ENCODE results near the gene CDKL1. TPM values are rescaled to one million over a fixed set of nuclear protein-coding genes. Genes with fewer than 3 reads are reported as not detected.
"Not testable (repeated sequence)": the region's sequence is repeated elsewhere in the genome, so short reads cannot be mapped to it uniquely, and the experiment has no call there.

Gene CDKL1
- polyA plus RNA-seq, 10 donors, result 2.6 to 7.5 (median 4.9) TPM

GRCh38 chr14:50388256-50388931 is 8.3 kb downstream of the CDKL1 start:
- DNase-seq, result no peak

- DNase-seq, result no peak
Observed at GRCh38 chr14:50387548-50387947, 9.1 kb downstream of the CDKL1 start.

GRCh38 chr14:50383618-50384225 is 13.0 kb downstream of the CDKL1 start:
- DNase-seq, result no peak

- no peak for DNase-seq
Observed at GRCh38 chr14:50381823-50382287, 14.8 kb downstream of the CDKL1 start.

- DNase-seq, result no peak
Observed at GRCh38 chr14:50381008-50381407, 15.7 kb downstream of the CDKL1 start.

GRCh38 chr14:50380455-50380854 is 16.2 kb downstream of the CDKL1 start:
- no peak for DNase-seq

GRCh38 chr14:50379563-50379962 is 17.1 kb downstream of the CDKL1 start:
- no peak for DNase-seq

- no peak for DNase-seq
Observed at GRCh38 chr14:50377550-50378085, 19.1 kb downstream of the CDKL1 start.

GRCh38 chr14:50375760-50376159 is 20.9 kb downstream of the CDKL1 start:
- no peak for DNase-seq

- DNase-seq, result no peak
Observed at GRCh38 chr14:50373959-50374358, 22.7 kb downstream of the CDKL1 start.

GRCh38 chr14:50371546-50371945 is 25.1 kb downstream of the CDKL1 start:
- no peak for DNase-seq

- DNase-seq, result no peak
Observed at GRCh38 chr14:50366589-50366988, 30.1 kb downstream of the CDKL1 start.

GRCh38 chr14:50366115-50366514 is 30.6 kb downstream of the CDKL1 start:
- DNase-seq, result no peak

GRCh38 chr14:50365572-50365971 is 31.1 kb downstream of the CDKL1 start:
- DNase-seq, result not testable (repeated sequence)

- DNase-seq, result no peak
Observed at GRCh38 chr14:50364792-50365191, 31.9 kb downstream of the CDKL1 start.

GRCh38 chr14:50363714-50364111 is 33.0 kb downstream of the CDKL1 start:
- DNase-seq, result peak in 2 of 3 donors; percentile 35 to 72

GRCh38 chr14:50362764-50363713 is 33.6 kb downstream of the CDKL1 start:
- no peak for DNase-seq

GRCh38 chr14:50361473-50362403 is 34.9 kb downstream of the CDKL1 start:
- DNase-seq, result not testable (repeated sequence)

GRCh38 chr14:50360851-50361250 is 35.8 kb downstream of the CDKL1 start:
- DNase-seq, result no peak

- no peak for DNase-seq
Observed at GRCh38 chr14:50360093-50360492, 36.6 kb downstream of the CDKL1 start.

- no peak for DNase-seq
Observed at GRCh38 chr14:50359631-50360030, 37.0 kb downstream of the CDKL1 start.
